Measurements from ENCODE around the gene SASH1. TPM values are rescaled to one million over a fixed set of nuclear protein-coding genes. Genes with fewer than 3 reads are reported as not detected.
A peak's percentile ranks its signal among the peaks of the same experiment; 100 is the strongest.

Gene SASH1
- total RNA-seq (2014; rRNA removed; shearing (Covaris generic)) = 4.9 and 11.5 TPM in 2 replicates

DNA sequence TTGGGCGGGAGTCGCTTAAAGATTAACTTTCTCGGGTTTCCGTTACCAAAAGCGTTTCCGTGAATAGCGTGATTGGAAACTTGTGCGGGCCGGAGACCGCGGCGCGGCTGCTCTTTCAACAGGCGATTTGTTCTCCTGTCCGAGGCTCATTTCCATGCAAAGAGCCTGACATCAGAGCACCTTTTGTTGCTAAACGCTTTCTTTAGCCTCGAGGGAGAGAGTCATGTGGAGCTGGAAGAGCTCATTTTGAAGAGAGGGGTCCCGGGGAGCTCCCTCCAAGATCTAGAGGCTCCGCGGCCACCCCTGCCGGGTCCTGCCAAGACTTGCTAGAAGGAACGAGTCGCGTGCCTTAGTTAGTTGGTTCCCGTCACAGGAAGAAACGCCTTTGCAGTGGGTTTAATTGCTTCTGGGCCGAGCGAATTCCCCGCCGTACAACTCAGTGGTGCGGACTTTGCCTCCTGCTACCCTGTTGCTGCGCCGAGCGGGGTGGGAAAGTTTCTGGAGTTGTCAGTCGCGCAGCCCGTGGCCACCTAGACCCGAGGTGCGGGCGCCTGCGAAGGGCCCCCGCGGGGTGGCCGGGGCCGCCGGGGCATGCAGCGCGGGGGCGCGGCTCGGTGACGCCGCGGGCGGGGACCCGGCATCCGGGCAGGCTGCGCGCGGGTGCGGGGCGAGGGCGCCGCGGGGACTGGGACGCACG is at the start of gene SASH1:
SASH1 (plus strand) TSS at position 489 of the 697 bp plus-strand sequence. CDS start 230 bp downstream, outside the sequence.
- peak; percentile 89 for DNase-seq (ENCODE audit: low read depth)

DNA sequence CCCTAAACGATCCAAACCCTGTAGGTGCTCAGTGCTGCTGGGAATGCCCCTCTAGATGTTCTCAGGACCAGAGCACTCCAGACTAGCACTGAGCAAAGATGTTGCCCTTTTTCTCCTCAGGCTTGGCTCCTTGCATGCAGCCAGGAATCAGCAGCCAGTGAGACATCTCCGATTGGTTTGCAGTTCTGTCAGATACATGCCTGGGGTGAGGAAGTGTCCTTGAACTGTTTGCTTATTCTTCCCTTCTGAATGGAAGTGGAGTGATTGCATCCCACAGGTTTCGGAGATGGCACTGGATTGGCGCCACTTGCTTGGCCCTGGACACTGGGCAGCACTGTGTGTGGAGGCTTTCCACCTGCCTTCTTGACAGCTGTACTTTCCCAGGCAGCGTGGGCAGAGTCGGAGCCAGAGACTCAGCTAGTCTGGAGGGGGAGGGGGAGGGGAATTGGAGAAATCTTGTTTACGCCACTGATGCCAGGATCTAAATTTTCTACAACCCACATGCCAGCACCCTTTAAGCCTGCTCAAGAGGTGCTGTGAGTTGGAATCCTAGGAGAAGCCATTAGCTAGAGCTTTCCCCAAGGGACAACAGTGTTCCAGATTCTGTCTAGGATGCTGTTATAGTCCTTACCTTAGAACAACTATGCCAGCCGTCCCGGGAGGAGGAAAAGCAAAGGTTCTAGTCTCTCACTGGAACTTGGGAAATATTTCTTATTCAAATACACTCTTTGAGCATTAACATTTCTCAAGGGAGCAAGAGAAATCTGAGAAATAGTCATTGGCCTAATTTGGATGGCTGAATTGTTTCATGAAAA is 49.2 kb upstream of the SASH1 start:
- no peak for DNase-seq (ENCODE audit: low read depth)

GRCh38 chr6:148294059-148294458 is 48.6 kb upstream of the SASH1 start:
- DNase-seq (ENCODE audit: low read depth) = no peak

GRCh38 chr6:148295261-148295887 is 47.3 kb upstream of the SASH1 start:
- DNase-seq (ENCODE audit: low read depth) = no peak

DNA sequence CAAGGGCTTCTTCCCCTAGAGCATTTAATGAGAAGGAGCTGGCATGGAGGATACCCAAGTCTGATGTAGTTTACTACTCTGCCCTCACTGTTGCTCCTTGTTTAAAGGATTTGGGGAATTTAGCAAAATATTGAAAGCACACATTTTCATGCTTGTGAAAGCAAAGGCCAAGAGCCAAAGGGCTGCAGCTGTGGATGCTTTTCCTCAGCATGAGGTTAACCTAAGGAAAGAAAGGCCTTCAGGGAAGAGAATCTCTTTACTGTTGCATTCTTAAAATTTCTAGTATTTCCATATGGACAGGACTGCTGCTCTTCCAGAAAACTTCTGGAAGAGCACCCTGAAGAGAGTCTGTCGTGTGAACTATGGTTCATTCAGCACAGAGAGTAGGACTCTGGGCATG is 45.9 kb upstream of the SASH1 start:
- no peak for DNase-seq (ENCODE audit: low read depth)

GRCh38 chr6:148298683-148299082 is 44.0 kb upstream of the SASH1 start:
- no peak for DNase-seq (ENCODE audit: low read depth)

DNA sequence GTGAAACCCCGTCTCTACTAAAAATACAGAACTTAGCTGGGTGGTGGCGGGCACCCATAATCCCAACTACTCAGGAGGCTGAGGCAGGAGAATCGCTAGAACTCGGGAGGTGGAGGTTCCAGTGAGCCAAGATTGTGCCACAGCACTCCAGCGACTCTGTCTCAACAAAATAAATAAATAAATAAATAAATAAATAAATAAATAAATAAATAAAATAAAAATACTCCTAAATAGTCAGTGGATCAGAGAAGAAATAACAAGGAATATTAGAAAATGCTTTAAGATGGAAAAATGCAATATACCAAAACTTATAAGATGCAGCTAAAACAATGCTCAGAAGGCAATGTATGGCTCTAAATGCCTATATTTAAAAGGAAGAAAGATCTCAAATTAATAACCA is 39.0 kb upstream of the SASH1 start:
- DNase-seq (ENCODE audit: low read depth) = no peak

DNA sequence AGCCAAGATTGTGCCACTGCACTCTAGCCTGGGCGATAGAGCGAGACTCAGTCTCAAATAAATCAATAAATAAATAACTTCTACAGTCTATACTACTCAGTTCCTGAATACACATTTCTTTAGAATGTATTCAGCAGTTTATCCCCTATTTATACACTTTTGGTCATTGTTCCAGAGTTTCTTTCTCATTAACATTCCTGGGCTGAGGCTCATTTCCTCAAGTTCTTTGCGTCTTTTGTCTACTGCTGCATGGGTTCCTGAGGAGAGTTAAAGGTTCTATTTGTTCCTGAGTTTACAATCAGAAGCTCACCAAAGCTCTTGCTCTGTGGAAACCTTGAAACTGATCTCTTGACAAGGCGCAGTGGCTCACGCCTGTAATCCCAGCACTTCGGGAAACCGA is 37.7 kb upstream of the SASH1 start:
- DNase-seq (ENCODE audit: low read depth) = peak; percentile 71

GRCh38 chr6:148306286-148306685 is 36.4 kb upstream of the SASH1 start:
- DNase-seq (ENCODE audit: low read depth) = no peak

- peak; percentile 26 for DNase-seq (ENCODE audit: low read depth)
These were observed 35.2 kb upstream of the SASH1 start for GRCh38 chr6:148307405-148307804.

DNA sequence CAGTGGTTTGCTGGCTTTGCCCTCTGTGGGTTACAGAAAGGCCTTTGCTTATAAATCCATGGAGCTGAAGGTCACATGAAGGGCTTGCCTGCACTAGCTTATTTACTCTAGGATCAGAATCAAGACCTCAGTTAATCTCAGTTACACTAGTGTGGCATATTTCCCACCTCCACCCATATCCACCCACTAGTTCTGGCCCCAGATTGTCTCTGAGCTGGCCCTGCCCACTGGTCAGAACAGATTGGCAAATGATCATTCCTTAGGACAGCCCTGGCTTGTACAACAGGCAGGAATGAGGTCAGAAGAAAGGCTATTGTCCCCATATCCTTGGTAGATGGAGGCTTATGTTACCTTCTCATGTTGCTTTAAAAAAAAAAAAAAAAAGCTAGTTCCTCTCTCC is 33.3 kb upstream of the SASH1 start:
- no peak for DNase-seq (ENCODE audit: low read depth)

DNA sequence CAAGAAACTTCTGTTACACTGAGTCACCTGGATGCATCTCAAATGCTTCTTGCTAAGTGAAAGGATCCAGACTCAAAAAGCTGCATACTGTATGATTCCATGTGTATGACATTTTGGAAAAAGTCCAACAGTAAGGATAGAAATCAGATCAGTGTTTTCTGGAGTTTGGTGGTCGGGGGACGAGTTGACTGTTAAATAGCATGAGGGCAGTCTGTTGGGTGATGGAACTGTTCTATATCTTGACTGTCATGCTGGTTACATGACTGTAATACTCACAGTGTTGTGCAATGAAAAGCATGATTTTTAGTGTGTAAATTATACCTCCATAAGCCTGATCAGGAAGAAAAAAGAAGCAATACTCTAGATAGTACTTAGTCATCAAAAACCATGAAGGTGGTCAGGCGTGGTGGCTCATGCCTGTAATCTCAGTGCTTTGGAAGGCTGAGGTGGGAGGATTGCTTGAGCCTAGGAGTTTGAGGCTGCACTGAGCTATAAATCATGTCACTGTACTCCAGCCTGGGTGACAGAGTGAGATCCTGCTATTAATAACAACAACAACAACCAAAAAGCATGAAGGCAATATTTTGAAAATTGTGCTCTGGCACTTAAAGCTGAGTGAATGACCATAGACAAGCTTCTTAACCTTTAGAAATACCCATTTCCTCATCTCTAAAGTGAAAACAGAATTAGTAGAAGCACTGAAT is 30.5 kb upstream of the SASH1 start:
- DNase-seq (ENCODE audit: low read depth) = no peak

- DNase-seq (ENCODE audit: low read depth) = no peak
These were observed 29.1 kb upstream of the SASH1 start for GRCh38 chr6:148313488-148313887.

GRCh38 chr6:148316308-148316707 is 26.3 kb upstream of the SASH1 start:
- no peak for DNase-seq (ENCODE audit: low read depth)

DNA sequence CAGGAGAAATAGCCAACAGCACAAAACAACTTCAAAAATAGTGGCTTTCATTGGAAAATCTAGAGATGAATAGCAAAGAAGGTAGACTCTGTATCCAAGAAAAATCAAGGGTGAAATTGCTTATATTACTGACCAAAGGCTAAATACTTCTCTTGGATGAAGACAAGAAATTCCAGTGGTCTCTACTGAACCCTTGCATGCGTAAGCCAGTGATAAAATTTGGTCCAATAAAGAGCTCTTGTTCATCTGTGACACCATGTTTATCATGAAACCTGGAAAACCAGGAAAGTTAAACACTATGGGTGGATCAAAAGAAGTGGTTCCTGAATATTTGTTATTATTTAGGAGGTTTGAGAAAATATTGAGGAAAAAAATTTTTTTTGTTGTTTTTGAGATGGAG is 25.6 kb upstream of the SASH1 start:
- no peak for DNase-seq (ENCODE audit: low read depth)

DNA sequence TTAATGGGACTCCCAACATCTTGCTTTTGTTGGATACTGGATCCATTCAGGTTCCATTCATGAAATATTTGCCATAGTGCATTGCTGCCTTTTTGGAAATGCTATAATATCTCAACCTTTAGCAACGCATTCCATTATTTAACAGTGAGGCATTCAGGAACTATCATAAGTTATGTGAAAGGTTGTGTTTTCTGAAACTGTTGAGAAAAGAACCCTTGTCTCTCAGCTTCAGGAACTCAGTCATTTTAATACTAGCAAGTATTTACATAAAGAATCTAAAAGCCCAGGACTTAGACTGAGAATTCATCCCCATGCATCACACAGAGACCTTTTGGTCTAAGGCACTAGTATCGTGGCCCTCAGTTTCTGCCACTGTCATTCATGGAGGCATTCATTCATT is 24.9 kb upstream of the SASH1 start:
- peak; percentile 52 for DNase-seq (ENCODE audit: low read depth)

GRCh38 chr6:148322704-148323103 is 19.9 kb upstream of the SASH1 start:
- DNase-seq (ENCODE audit: low read depth) = no peak

DNA sequence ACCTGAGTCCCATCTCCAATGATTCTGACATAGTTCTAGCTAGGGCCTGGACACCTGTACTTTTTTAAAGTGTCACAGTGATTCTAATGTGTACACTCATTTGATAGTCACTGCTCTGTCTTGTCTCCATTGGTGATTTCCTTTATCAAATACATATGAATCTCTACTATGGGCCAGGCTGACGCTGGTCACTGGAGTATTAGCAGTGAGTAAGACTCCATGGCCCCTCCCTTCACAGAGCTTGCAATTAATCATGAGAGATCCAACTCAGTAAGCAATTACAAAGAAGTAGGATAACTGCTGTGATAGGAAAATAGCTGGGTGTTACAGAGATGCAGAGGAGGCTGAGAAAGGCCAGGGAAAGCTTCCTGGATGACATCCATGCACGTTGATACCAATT is 19.3 kb upstream of the SASH1 start:
- peak; percentile 70 for DNase-seq (ENCODE audit: low read depth)

DNA sequence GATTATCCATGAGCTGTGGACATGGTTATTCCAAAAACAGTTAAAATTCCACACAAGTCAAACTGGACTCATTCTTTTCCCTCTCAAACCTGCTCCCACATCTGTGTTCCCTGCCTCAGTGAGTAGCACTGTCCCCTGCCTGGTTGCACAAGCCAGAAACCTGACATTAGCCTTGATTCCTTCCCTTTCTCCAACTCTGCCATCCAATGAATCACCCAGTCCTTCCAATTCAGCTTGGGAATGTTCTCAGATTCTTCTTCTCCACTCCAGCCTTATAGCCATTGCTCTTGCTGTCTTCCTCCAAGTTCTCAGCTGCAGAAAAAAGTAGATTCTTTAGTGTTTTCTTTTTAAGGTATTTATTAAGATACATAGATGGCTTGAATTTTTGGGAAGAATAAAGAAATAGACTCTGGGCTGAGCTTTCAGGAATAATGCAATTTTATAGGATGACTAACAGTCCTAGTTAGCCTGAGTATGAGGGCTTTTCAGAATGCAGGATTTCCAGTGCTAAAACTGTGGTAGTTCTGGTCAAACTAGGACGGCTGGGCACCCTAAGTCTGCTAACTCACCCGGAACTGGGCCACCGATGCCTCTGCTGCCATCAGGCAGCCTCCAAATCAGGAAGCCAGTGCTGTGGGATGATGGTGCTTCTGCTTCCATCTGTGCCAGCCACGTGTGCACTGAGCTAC is 18.2 kb upstream of the SASH1 start:
- peak; percentile 83 for DNase-seq (ENCODE audit: low read depth)

DNA sequence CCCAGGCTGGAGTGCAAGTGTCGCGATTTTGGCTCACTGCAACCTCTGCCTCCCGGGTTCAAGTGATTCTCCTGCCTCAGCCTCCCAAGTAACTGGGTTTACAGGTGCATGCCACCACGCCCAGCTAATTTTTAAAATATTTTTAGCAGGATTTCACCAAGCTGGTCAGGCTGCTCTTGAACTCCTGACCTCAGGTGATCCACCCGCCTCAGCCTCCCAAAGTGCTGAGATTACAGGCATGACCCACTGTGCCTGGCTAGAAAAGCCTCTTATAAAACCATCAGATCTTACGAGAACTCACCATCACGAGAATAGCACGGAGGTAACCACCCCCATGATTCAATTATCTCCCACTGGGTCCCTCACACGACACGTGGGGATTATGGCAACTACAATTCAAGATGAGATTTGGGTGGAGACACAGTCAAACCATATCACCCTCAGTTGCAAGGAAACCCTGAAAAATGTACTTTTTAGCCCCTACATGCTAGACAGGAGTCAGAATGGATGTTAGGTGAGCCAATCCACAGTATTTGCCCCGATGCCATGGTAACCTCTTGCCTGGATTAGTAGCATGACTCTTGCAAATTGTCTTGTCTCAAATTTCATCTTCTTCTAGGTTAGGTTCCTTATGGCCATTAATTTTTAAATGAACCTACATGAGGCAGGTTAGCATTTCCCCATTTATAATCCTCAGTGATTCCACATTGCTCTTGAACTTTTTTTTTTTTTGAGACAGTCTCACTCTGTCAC is 17.1 kb upstream of the SASH1 start:
- peak; percentile 70 for DNase-seq (ENCODE audit: low read depth)
